ENCODE measurements around the gene KHDC4. TPM values are rescaled to one million over a fixed set of nuclear protein-coding genes. Genes with fewer than 3 reads are reported as not detected.
A peak's percentile ranks its signal among the peaks of the same experiment; 100 is the strongest.

KHDC4 gene
- total RNA-seq, 1 donor: 37.3 TPM

DNA sequence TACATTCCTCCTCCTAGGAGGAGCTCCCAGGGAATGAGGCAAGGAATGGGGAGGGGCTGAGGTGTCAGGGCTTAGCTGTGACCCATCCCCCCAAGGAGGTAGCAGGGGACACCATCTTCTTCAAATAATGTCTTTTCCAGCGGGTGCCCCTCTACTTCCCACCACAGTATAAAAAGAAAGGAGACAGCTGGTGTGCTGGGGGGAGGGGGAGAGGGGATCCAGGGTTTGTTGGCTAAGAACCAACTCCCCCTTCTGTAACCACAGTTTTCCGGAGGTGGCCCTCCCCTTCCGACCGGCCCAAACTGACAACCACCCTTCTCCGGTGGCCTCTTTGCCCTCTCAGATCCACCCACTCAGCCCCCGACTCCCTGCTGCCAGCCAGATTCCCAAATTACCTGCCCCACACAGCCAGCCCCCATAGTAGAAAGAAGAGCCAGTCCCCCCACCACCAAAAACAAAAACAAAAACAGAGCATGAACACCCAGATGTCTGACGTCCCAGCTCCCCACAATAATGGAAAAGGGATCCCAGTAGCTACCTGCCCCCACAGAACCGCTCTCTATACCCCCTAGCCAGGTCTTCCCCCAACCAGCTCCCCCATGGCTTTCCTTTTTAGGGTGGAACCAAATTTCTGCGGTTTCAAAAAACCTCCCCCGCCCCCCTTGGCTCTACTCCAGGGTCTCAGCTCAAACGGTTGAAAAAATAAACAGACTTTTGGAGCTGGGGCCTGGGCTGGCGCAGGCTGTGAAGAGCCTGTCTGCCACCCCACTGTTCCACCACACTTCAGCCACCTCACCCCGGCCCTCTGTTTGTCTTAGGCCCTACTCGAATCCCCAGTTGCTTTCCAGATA is 42.1 kb upstream of the KHDC4 start:
- peak overlapping the region; percentile 94 for H3K4me2 ChIP-seq (ENCODE audit: insufficient read depth, low read length)
- no peaks in the 10 kb centered on the region for H3K36me3 ChIP-seq (ENCODE audit: insufficient read depth, low read length)
- H4K20me1 ChIP-seq (ENCODE audit: insufficient read depth, low read length): peaks cover 43% of the 10 kb centered on the region
- DNase-seq (ENCODE audit: insufficient read length, low spot score, missing footprints): peak; percentile 86
- TF ChIP-seq CTCF (IDR thresholded peaks at IDR 0.05; ENCODE audit: extremely low read depth, low read depth, low read length): no peak
- H2AFZ ChIP-seq (ENCODE audit: low read length): no peak overlapping the region
- H3K27ac ChIP-seq (ENCODE audit: low read depth, low read length): peak overlapping the region; percentile 92
- H3K4me3 ChIP-seq (ENCODE audit: insufficient read depth, low read length): peak overlapping the region; percentile 91
- H3K79me2 ChIP-seq (ENCODE audit: insufficient read depth, low read length): peaks cover 97% of the 10 kb centered on the region
- H3K9me3 ChIP-seq (ENCODE audit: low read depth, low read length): no peaks in the 10 kb centered on the region
- H3K27me3 ChIP-seq (ENCODE audit: insufficient read depth, low read length): no peaks in the 10 kb centered on the region
- peaks cover 54% of the 10 kb centered on the region for H3K4me1 ChIP-seq (ENCODE audit: insufficient read depth, low read length)

- no peaks in the 10 kb centered on the region for H3K27me3 ChIP-seq (ENCODE audit: insufficient read depth, low read length)
- no peak overlapping the region for H2AFZ ChIP-seq (ENCODE audit: low read length)
- H3K4me2 ChIP-seq (ENCODE audit: insufficient read depth, low read length): peak overlapping the region; percentile 94
- peak overlapping the region; percentile 91 for H3K4me3 ChIP-seq (ENCODE audit: insufficient read depth, low read length)
- peaks cover 53% of the 10 kb centered on the region for H3K4me1 ChIP-seq (ENCODE audit: insufficient read depth, low read length)
- peak; percentile 89 for DNase-seq (ENCODE audit: insufficient read length, low spot score, missing footprints)
- H3K27ac ChIP-seq (ENCODE audit: low read depth, low read length): peak overlapping the region; percentile 92
- H3K79me2 ChIP-seq (ENCODE audit: insufficient read depth, low read length): peaks cover 96% of the 10 kb centered on the region
- H3K36me3 ChIP-seq (ENCODE audit: insufficient read depth, low read length): no peaks in the 10 kb centered on the region
- H3K9me3 ChIP-seq (ENCODE audit: low read depth, low read length): no peaks in the 10 kb centered on the region
- TF ChIP-seq CTCF (IDR thresholded peaks at IDR 0.05; ENCODE audit: extremely low read depth, low read depth, low read length): no peak
- peaks cover 49% of the 10 kb centered on the region for H4K20me1 ChIP-seq (ENCODE audit: insufficient read depth, low read length)
These were observed 41.3 kb upstream of the KHDC4 start for GRCh38 chr1:155975375-155976061.

GRCh38 chr1:155974208-155975115 is 40.2 kb upstream of the KHDC4 start:
- H2AFZ ChIP-seq (ENCODE audit: low read length): no peak overlapping the region

More at GRCh38 chr1:155974208-155975115, 40.2 kb upstream of the KHDC4 start:
- H3K4me2 ChIP-seq (ENCODE audit: insufficient read depth, low read length): peak overlapping the region; percentile 94
- peaks cover 8% of the 10 kb centered on the region for H3K36me3 ChIP-seq (ENCODE audit: insufficient read depth, low read length)
- peaks cover 53% of the 10 kb centered on the region for H3K4me1 ChIP-seq (ENCODE audit: insufficient read depth, low read length)
- H3K4me3 ChIP-seq (ENCODE audit: insufficient read depth, low read length): peak overlapping the region; percentile 91
- peaks cover 96% of the 10 kb centered on the region for H3K79me2 ChIP-seq (ENCODE audit: insufficient read depth, low read length)
- TF ChIP-seq CTCF (IDR thresholded peaks at IDR 0.05; ENCODE audit: extremely low read depth, low read depth, low read length): no peak
- H3K27ac ChIP-seq (ENCODE audit: low read depth, low read length): peak overlapping the region; percentile 92
- H3K9me3 ChIP-seq (ENCODE audit: low read depth, low read length): no peaks in the 10 kb centered on the region
- peaks cover 58% of the 10 kb centered on the region for H4K20me1 ChIP-seq (ENCODE audit: insufficient read depth, low read length)
- H3K27me3 ChIP-seq (ENCODE audit: insufficient read depth, low read length): no peaks in the 10 kb centered on the region
- DNase-seq (ENCODE audit: insufficient read length, low spot score, missing footprints): no peak
